OCI-LY1 (cell line): ENCODE measurements around the gene NR1I2.

Experiments
- CTCF ChIP-seq: fragments of 200-600 bp; sonication (generic), shearing (Covaris generic); IDR thresholded peaks from 2 replicates; pipeline ENCODE4 v1.5.1; 2017; ENCODE audit warnings: mild to moderate bottlenecking, antibody characterized with exemption, low read length, moderate library complexity, mixed read lengths
- EZH2 ChIP-seq: fragments of 200-600 bp; sonication (generic), shearing (Covaris generic); IDR thresholded peaks from 2 replicates; pipeline ENCODE4 v1.8.0; 2017; ENCODE audit warnings: borderline replicate concordance, mixed run types, mild to moderate bottlenecking, antibody characterized with exemption, low read length, moderate library complexity, mixed read lengths

DNA sequence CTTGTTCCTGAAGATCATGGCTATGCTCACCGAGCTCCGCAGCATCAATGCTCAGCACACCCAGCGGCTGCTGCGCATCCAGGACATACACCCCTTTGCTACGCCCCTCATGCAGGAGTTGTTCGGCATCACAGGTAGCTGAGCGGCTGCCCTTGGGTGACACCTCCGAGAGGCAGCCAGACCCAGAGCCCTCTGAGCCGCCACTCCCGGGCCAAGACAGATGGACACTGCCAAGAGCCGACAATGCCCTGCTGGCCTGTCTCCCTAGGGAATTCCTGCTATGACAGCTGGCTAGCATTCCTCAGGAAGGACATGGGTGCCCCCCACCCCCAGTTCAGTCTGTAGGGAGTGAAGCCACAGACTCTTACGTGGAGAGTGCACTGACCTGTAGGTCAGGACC, 35.2 kb downstream of the NR1I2 start:
- TF ChIP-seq EZH2 (no peak), CTCF (no peak)
